ENCODE results near the gene SPATA33. TPM values are rescaled to one million over a fixed set of nuclear protein-coding genes. Genes with fewer than 3 reads are reported as not detected.
"Not testable (repeated sequence)": the region's sequence is repeated elsewhere in the genome, so short reads cannot be mapped to it uniquely, and the experiment has no call there.

SPATA33 gene
- total RNA-seq, 1 donor from 2014 or later, result 13.6 TPM

DNA sequence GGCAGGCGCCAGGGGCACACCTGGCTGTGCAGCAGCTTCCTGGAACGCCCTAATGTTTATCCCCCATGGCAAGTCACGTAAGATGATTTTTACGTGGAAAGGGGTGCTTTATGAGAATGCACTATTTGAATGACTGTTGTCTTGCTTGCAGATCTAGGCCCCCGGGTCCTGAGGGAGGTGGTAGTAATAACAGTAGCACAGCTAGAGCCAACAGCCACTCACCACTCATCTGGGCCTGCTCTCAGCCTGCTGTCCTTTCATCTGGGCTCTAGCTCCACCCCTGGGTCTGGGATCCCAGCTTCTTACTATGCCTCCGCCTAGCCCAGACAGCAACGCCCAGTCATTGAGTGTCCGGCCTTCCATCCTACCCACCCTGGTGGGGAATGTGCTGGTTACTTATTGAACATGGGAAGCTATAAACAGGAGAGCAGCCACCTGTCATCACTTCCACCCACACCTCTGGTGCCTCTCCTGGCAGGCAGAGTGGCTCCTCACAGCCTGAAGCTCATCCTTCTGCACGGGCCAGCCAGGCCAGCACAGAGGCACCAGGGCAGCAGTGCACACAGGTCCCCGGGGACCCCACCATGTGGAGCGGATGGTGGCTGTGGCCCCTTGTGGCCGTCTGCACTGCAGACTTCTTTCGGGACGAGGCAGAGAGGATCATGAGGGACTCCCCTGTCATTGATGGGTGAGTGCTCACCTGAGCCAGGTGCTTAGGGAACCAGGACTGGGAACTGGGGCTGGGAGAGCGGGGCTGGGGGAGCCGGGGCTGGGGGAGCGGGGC lies 27.6 kb upstream of the SPATA33 start:
- DNase-seq (ENCODE audit: low spot score), result no peak

DNA sequence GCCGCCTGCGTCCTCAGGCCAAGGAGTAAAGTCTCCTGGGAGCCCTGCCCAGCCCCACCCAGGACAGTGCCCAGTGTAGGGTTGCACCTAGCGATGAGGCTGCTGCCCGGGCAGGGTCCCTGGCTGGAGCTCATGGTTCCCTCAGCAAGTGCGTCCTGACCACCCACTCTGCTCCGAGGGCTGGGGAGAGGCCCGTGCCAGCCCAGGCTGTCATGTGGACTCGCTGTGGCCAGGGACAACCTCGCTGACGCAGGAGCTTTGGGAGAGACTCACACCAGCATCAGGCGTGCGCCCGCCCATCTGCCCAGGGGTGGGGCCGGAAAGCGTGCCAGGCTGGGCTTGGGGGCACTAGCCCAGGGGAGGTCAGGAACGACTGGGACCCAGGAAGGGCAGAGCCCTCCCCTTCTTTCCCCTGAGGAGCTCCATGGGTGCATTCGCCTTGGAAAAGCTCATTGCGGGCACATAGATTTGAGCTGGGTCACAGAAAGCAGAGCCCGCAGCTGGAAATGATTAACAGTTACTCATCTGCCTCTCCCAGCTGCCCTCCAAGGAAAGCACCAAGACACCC lies 24.5 kb upstream of the SPATA33 start:
- no peak for DNase-seq (ENCODE audit: low spot score)

DNA sequence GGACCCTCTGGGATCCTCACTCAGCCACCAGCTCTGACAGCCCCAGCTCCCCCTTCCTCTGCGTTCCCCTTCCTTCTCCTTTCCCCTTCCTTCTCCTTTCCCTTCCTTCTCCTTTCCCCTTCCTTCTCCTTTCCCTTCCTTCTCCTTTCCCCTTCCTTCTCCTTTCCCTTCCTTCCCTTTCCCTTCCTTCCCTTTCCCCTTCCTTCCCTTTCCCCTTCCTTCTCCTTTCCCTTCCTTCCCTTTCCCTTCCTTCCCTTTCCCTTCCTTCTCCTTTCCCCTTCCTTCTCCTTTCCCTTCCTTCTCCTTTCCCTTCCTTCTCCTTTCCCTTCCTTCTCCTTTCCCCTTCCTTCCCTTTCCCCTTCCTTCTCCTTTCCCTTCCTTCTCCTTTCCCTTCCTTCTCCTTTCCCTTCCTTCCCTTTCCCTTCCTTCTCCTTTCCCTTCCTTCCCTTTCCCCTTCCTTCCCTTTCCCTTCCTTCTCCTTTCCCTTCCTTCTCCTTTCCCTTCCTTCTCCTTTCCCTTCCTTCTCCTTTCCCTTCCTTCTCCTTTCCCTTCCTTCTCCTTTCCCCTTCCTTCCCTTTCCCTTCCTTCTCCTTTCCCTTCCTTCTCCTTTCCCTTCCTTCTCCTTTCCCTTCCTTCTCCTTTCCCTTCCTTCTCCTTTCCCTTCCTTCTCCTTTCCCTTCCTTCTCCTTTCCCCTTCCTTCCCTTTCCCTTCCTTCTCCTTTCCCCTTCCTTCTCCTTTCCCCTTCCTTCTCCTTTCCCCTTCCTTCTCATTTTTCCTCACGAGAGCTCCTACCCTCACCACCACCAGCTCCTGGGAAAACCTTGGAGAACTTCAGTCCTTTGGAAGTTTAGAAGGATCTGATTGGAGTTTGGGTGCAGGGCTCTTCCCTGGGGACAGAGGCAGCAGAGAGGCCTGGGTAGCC lies 22.9 kb upstream of the SPATA33 start:
- not testable (repeated sequence) for DNase-seq (ENCODE audit: low spot score)

DNA sequence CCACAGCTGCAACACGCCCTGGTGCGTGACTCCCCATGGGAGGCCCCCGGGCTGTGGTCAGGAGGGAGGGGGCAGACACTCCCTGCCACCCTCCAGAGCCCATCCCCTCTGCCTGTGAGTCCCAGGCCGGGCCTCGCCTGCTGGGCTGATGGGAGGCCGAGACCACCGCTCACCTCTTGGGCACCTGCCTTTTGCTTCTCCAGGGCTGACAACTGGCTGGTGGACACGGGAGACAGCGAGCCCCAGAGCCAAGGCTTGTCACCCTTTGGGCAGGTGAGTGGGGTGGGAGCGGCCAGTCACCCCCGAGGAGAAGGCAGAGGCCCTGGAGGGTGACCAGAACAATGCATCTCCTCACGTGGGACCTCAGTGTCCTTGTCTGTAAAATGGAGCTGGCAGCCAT lies 21.0 kb upstream of the SPATA33 start:
- DNase-seq (ENCODE audit: low spot score), result no peak

DNA sequence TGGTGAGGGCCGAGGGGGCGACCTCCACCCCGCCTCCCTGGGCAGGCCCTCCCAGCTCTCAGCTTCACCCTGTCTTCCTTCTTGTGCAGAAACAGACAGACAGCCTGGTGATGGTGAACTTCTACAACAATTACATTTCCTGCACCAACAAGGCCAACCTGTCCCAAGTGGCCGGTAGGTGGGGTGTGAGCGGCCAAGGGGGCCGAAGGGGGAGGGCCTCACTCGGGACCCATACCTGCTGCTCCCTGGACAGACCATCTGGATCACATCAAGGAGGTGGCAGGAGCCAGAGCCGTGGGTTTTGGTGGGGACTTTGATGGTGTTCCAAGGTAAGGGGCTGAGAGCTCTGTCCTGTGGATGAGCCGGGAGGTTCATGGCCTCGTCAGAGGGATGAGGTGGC lies 20.3 kb upstream of the SPATA33 start:
- no peak for DNase-seq (ENCODE audit: low spot score)

DNA sequence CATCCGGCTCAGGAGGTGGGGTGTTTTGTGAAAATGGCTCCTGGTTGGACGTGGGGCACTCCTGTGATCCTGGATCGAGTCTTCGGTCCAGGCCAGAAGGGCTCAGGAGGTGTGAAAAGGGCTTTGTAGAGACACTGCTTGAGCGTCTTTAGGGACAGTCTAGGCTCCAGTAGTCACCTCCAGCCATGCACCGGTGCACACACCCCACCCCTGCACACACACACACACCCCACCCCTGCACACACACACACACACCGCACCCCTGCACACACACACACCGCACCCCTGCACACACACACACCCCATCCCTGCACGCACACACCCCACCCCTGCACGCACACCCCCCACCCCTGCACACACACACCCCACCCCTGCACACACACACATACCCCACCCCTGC lies 19.2 kb upstream of the SPATA33 start:
- no peak for DNase-seq (ENCODE audit: low spot score)

DNA sequence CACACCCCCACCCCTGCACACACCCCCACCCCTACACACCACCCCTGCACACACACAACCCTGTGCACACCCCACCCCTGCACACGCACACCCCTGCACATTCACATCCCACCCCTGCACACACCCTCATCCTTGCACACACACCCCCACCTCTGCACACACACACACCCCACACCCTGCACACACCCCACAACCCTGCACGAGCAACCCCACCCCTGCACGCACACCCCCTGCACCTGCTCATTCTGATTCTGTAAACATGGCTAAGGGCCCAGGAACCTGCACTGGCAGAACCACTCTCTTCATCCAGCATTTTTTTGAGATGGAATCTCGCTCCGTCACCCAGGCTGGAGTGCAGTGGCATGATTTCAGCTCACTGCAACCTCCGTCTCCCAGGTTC lies 18.3 kb upstream of the SPATA33 start:
- DNase-seq (ENCODE audit: low spot score), result no peak

DNA sequence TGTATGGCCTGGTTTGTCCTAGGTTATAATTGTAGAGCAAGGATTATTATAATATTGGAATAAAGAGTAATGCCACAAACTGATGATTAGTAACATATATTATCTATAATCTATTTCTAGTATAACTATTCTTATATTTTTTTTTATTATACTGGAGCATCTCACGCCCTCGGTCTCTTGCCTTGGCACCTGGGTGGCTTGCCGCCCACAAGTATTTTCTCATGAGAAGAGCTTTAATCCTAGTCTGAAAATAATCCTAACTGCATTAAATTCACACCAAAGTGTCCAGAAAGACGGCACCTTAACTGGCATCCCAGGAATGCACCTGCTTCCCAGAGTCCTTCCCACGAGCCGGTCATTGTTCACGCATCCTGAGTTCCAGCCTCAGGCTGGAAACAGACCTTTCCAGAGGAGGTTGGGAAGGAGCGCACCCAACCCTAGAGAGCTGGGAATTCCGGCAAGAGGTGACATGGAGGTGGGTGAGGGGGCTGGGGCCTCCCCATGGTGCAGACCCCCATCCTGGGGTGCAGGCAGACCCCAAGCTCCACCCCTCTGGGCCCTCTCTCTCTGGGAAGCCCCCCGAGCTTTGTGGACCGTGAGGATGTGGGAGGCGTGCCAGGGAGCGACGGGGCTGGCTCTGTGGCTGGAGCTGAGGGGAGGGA lies 16.0 kb upstream of the SPATA33 start:
- no peak for DNase-seq (ENCODE audit: low spot score)

DNA sequence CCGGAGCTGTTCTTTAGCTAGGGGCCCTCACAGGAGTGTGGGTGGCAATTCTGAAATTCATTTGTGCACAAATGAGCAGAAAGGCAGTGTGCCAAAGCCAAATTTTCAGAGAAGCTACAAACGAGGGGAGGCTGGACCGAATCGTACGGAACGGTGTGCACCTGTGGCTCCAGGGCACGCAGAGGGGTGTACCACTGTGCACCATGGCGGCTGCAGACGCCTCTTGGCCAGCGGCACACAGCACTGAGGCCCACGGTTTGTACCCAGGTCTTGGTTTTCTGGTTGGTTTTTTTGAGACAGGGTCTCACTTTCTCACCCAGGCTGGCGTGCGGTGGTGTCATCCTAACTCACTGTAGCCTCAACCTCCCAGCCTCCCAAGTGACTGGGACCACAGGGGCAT lies 15.1 kb upstream of the SPATA33 start:
- no peak for DNase-seq (ENCODE audit: low spot score)

DNA sequence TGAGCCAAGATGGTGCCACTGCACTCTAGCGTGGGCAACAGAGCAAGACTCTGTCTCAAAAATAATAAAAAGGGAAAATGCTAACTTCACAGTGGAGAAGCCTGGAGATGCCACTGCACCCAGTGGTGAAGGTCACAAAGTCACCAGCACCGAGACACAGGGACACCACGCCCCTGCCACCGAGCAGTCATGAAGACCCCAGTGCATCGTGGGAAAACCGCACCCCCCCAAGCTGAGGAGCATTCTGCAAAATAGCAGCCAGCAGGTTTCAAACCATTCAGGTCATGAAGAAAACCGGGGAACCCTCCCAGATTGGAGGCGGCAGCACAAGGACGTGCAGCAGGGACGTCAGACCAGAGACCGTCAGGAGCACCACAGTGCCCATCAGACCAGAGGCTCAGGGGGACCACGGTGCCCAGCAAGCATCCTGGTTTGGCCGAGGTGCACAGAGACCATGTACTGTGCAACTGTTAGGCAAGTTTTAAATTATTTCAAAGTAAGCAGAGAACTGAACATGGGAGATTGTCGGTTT lies 13.8 kb upstream of the SPATA33 start:
- DNase-seq (ENCODE audit: low spot score), result no peak

DNA sequence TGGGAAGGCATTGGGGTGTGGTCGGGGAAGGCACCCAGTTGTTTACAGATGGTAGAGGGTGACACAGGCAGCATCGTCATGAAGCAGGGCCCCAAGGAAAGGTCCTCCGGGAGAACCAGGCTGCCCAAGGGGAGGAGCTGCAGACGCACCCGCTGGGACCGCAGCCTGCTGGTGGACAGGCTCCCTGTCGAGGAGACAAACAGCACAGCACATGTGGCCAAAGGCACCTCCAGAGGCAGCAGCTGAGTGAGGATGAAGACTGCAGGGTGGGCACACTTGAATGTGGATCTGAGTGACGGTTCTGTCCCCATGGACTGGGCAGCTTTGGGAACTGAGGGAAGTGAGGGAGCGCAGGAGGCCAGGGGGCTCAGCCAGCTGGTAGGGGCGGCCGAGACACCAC lies 12.5 kb upstream of the SPATA33 start:
- DNase-seq (ENCODE audit: low spot score), result no peak

DNA sequence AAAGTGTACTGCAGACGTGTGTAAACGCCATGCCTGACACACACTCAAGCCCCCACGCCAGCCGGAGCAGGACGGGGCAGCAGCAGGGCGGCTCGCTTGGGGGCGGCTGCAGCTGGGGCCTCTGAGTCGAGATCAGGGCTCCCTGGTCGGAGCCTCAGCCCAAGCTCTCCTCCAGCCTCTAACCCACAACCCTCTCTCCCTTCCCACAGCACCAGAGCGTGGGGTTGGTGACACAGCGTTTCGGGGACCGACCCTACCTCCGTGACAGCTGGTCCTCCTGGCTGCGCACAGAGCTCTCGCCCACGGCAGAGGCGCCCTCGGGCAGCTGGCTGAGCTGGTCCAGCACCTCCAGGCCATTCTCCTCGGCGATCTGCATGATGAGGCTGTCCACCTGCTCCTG lies 11.4 kb upstream of the SPATA33 start:
- DNase-seq (ENCODE audit: low spot score), result no peak

DNA sequence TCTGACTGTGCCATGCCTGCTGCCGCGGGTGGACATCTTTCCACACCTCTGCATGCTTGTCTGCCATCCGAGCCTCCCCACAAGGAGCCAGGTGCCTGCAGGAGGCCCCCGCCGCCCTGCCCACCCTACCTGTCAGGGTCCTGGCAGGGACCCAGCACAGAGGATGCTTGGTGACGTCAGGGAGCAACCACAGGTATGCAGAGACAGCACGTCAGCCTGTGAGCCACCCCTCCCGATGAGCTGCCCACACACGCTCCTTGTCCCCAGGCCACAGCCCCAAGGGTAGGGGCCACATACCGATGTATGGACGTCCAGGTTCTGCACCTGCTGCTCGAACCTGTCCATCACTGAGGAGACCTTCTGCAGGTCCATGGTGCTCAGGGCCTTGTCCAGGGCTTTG lies 10.7 kb upstream of the SPATA33 start:
- DNase-seq (ENCODE audit: low spot score), result no peak

DNA sequence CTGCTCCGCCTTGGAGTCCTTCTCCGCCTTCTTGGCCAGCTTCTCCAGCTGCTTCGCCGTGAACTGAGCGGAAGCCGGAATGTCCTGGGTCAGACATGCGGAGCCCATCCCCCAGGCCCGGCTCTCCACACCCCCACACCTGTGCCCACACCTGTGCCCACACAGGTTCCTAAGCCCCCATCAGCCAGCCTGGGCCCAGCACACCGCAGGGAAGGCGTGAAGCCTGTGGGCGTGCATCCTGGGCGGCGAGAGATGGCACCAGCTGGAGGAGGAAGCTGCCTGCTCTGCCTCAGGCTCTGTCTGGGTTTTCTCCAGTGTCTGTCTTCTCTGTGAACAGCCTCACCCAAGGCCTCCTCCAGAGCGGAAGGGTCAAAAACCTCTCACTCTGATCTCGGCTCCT lies 6.1 kb upstream of the SPATA33 start:
- DNase-seq (ENCODE audit: low spot score), result no peak

DNA sequence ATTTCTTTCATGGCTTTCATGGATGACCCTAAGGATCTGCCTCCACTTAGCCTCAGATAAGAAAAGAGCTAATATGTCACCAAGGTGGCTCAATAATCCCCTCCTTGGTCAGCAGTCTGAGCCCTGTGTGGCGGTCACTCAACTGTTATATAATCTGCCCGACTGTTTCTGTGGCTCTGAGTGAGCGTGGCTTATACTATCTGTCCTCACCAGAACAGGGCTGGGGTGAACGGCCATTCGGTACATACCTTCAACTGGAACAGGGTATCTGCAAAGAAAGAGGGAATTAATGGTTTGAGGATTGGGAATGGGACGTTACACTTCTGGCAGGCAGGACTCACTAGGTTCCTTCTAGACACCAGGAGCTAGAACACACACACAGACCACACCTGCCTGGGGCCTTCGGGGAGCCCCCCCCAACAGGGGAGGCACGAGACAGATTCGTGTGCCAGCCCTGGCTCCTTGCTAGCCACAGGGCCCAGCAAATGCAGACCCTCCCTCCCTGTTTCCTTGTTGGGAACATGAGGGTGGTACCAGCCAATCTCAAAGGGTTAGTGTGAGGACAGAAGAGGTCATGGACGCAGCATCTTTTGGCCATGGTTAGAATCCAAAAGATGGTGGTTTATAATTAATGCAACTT lies 3.9 kb upstream of the SPATA33 start:
- no peak for DNase-seq (ENCODE audit: low spot score)

DNA sequence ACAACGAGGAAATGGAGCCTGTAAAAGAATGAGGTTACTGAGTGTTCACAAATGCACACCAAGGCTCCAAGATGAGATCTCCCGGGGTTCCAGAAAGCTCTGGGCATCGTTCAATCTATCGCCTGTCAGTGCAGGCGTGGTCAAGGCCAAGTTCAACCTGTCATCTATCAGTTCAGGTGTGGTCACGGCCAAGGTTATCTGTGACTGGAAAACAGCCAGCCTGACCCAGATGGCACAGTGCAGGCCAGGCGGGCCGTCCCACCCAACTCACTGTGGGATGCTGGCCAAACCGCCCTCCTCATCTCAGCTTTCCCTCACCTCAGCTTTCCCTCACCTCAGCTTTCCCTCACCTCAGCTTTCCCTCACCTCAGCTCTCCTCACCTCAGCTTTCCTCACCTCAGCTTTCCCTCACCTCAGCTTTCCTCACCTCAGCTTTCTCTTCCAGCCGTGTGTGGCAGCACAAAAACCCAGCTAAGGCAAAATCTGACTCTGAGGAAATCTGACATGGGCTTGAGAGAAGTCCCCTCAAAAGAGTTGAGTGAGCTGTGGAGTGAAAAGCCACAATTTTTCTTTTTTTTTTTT lies 2.5 kb upstream of the SPATA33 start:
- no peak for DNase-seq (ENCODE audit: low spot score)

DNA sequence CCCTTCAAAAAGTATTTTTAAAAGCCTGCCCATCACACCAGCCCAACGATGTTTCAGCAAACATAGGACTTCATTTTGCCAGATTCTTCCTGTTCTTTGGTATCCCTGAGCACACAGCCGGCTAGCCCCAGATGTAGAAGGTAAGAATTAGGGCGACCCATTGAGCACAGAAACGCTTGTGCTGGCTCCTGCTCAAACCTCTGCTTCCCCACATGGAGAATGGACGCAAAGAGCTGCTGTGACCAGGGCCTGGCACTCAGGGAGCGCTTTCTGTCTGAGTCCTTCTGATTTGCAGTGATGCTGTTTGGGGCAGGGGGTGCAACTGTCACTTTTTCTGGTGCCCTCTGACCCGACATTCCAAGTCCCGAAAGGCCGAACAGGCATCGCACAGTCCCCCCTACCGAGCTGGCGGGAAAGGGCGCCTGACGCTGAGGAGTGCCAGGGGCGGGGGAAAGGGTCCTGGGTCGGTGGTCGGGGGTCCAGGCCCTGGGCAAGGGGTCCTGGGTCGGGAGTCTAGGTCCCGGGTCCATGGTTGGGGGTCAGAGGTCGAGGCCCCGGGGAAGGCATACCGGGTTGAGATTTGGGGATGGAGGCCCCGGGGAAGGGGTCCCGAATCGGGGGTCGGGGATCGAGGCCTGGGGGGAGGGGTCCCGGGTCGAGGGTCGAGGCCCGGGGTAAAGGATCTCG lies 1.1 kb upstream of the SPATA33 start:
- no peak for DNase-seq (ENCODE audit: low spot score)

DNA sequence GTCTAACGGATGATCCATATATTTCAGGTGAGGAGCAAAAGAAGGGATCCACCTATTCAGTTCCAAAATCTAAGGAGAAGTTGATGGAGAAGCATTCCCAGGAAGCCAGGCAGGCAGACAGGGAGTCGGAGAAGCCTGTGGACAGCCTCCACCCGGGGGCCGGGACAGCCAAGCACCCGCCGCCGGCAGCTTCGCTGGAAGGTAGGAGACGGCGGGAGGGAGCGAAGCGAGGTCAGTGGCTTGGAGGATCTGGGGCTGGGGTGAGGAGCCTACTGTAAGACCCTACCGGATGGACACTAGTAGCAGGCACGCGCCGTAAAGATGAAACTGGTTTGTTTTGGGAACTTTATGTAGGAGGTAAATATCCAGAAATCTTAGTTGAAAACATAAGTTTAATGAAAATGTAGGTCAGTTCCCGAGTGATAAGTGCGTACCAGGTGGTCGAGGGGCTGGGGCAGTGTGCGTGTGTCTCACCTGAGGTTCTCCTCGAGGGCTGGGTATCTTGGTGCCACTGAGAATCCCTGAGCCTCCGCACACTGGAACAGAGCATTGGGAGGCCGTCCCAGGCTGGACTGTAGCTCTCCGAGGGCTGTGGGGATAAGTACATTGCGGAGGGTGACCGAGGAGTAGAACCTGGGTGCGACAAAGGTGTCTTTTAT lies 714 bp downstream of the SPATA33 start:
- DNase-seq (ENCODE audit: low spot score), result no peak

DNA sequence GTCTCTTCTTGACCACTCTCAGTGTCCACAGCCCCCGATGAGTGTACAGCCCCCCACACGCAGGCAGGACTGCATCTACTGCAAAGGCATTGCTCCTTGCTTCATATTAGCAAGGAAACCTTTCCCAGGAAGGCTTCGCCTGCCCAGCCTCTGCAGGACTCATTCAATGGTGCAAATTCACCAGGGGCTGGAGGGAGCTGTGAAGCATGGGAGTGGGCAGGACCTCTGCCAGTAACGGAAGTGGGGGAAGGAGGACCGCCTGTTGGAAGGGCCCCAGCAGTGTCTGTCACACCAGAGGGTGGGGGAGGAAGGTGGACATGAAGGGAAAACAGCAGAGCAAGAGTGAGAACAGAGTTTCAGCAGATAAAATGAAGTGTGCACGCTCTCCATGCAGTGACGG lies 2.5 kb downstream of the SPATA33 start:
- DNase-seq (ENCODE audit: low spot score), result no peak

DNA sequence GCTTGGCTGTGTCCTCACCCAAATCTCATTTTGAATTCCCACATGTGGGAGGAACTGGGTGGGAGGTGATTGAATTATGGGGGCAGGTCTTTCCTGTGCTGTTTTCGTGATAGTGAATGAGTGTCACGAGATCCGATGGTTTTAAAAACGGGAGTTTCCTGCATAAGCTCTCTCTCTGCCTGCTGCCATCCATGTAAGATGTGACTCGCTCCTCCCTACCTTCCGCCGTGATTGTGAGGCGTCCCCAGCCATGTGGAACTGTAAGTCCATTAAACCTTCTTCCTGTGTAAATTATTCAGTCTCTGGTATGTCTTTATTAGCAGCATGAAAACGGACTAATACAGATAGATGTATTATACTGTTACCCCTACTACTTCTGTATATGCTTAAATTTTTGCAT lies 3.6 kb downstream of the SPATA33 start:
- DNase-seq (ENCODE audit: low spot score), result no peak

All from mucosa of gallbladder (tissue), 1 donor.